Hematopoietic multipotent progenitor cell treated with erythropoietin and hydrocortisone succinate and interleukin-3 and kit ligand, for 6 days (in vitro differentiated cells): Measurements from ENCODE around the gene PIP5KL1.
"Not testable (repeated sequence)": the region's sequence is repeated elsewhere in the genome, so short reads cannot be mapped to it uniquely, and the experiment has no call there.

Experiments
- DNase-seq: peaks from one replicate; pipeline ENCODE4 v3.0.0-alpha.2; 2015

Gene PIP5KL1

DNA sequence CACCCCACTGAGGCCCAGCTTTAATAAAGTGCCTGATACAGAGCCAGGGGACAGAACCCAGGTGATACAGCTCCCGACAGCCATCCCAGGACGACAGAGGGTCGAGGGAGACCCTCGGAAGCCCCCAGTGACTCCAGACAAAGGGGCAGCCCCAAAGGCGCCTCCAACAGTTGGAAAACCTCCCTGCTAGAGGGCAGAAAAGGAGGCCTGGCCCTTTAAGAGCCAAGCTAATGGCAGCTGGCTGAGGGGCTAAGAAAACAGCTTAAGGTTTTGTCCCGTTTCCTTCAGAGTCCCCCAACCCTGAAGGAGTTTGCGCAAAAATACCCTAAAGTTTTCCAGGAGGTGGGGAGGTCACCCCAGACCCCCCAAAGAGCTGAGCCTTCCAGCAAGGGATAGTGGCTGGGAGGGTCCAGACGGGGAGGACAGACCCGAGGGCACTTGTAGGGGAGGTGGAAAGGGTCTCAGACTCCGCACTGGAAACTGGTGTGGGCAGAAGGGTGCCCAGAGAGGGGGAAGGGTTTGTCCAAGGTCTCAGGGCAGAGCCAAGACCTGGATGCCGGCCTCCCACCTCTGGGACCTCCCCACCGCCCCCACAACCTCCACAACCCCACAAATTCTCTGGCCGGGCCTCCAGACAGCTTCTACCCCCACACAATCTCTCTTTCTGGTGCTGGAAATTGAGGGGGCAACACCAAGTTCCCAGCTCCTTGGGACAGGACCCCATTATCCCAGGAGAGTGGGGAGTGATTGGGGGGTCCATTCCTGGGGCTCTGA is 44.9 kb downstream of the PIP5KL1 start:
- DNase-seq = no peak

GRCh38 chr9:127884976-127885490 is 45.5 kb downstream of the PIP5KL1 start:
- no peak for DNase-seq

DNA sequence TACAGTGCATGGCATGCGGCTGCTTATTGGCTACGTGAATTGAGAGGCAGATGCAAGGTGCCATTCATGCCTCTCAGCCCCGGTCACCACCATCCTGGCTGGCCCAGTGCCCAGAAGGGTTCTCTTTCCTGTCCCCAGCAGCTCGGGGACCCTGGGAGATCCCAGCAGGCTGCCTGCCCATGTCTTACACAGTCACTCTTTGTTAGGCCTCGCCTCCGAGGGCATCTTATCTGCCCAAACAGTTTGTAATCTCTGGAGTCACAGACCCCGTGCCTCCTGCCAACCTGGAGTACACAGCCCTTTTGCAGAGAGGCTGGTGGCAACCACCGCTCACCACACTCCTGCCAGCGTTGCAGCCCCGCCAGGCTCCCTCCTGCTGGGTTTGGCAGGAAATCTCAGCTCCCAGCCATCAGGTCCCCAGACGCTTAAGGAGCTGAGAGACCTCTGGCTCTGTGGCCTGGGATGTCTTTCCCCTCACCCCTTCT is 46.1 kb downstream of the PIP5KL1 start:
- peak; percentile 98 for DNase-seq

GRCh38 chr9:127883959-127884358 is 46.6 kb downstream of the PIP5KL1 start:
- DNase-seq = no peak

GRCh38 chr9:127881715-127882114 is 48.9 kb downstream of the PIP5KL1 start:
- not testable (repeated sequence) for DNase-seq

DNA sequence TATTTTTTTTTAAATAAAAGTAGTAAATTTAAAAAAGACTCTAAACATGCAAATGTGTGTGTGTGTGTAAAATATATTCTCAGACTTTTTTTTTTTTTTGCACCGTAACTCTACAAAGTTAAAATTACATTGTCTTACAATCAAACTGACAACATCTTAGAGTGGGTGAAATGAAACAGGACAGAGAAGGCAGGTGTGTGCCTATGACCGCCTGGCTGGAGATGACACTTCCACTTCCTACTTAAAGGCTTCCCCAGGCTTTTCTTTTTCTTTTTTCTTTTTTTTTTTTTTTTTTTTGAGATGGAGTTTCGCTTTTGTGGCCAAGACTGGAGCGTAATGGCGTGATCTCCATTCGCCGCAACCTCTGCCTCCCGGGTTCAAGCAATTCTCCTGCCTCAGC is 50.4 kb downstream of the PIP5KL1 start:
- DNase-seq = no peak

GRCh38 chr9:127878652-127879390 is 51.8 kb downstream of the PIP5KL1 start:
- DNase-seq = no peak

- DNase-seq = no peak
These were observed 52.5 kb downstream of the PIP5KL1 start for GRCh38 chr9:127878001-127878651.

DNA sequence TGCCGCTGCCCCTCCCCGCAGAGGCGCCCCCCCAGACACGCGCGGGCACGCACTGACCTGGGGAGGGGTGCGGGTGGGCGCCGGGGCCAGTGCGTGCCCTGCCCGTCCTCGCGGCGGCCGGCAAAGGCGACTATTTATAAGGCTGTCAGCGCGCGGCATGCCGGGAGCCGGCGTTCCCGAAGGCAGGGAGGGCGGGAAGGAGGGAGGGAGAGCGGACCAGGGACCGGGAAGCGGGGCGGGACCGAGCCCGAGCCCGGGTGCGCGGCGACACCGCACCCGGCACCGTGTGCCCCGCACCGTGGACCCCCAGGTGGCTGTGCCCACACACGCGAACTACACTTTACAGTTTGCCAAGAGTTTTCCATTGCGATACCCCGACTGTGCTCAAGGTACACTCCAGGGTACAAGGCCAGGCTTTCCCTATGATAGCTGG is 53.0 kb downstream of the PIP5KL1 start, which contains the start of gene AK1:
Gene AK1, minus strand, starts transcription at position 110 of the 433 bp plus-strand sequence. CDS start 3,058 bp downstream, outside the sequence.
- no peak for DNase-seq

DNA sequence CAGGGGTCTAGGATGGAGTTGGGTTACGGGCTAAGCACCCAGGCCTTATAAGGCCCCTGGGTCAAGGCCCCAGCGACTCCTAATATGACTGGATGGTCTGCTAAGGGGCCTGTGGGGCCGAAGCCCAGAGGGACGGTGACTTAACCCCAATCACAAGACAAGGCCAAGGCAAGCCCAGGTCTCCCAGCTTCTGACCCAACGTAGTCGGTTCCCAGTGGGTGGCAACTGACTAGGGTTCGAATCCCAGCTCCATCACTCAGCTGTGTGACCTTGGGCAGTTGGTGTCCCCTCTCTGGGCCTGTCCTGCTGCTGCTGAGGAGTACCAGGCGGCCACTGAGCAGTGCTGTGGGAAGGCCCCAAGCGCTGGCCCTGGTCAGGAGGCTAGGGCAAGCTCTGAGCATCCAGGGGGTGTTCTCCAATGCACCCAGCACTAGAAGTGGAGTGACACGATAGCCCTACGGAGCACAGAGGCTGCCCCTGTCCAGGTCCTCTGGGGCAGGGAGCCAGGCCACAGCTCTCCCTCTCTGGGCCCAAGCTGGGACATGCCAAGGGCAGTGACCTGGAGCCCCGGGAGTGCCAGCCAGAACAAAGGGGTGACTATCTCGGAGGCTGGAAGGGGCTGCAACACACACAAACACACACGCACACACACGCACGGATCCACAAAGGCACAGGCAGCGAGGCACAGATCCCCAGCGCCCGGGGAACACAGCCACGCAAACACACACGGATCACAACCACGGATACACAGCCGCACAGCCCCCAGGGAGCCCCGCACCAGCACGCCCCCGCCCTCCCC is 53.6 kb downstream of the PIP5KL1 start:
- no peak for DNase-seq

DNA sequence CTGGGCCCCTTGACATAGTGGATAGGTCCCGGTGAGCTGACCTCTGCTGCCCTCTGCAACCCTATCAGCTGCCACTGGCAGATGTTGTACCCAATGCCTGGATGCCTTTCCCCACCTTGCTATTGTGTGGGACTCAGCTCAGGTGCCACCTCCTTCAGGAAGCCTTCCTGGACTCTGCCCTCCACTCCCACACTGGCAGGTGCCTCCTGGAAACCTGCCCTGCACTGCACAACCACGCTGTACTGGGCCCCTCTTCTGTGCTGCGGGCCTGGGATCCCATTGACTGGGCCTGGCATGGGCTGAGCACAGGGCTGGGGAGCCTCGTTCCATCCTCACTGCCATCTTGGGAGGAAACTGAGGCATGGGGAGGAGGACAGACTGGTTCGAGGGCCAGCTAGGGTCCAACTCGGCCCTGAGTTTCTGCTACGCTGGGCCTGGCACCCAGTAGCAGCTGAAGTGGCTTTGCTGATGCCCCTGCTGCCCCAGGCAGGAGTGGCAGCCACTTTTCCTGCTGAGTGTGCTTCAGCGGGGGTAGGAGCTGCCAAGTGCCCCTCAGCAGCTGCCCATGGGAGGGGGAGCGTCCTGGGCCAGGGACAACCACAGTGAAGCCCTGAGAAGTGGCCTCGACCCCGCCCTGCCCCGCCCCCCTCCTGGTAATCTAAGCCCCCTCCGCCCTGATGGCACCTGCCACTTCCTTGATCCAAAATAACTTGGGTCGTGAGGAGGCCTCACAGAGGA is 54.4 kb downstream of the PIP5KL1 start:
- no peak for DNase-seq

- DNase-seq = no peak
These were observed 55.1 kb downstream of the PIP5KL1 start for GRCh38 chr9:127875306-127875966.

- DNase-seq = no peak
These were observed 56.0 kb downstream of the PIP5KL1 start for GRCh38 chr9:127874301-127875221.

DNA sequence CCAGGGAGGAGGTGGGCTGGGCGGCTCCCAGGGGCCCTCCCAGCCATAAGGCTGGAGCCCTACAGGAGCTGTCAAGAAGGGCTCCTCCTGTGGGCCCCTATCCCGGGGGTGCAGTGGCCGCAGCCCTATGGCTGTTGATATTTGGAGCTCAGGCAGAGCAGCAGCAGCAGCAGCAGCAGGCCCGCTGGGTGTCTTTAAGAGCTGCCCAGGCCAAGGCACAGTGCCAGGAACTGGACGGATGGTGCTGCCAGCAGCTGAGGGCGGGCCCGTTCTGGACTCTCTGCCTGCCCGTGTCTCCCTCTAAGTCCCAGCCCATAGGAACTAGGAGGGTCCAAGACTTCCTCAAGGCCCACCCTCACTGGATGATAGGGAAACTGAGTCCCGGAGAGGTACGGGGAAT is 56.7 kb downstream of the PIP5KL1 start:
- DNase-seq = no peak

DNA sequence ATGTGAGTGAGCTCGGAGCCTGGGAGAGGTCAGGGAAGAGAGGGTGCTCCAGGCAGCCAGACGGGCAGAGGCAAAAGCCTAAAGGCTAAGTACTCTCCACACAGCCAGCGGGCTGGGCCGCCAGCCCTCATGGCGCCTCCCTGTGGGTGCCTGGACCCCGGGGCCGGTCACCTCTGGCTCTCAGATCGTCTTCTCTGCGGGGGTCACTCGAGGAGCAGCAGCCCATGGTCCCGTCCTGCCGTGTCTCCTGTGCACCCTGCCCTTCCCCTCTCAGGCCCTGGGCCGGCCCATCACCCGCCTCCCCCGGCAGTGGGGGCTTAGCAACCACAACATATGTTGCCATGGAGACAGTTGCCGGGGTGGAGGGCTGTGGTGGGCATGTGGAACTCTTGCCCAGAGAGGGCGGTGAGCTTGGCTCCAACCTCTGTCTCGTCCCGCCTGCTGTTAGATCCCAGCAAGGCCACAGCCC is 57.3 kb downstream of the PIP5KL1 start:
- no peak for DNase-seq

DNA sequence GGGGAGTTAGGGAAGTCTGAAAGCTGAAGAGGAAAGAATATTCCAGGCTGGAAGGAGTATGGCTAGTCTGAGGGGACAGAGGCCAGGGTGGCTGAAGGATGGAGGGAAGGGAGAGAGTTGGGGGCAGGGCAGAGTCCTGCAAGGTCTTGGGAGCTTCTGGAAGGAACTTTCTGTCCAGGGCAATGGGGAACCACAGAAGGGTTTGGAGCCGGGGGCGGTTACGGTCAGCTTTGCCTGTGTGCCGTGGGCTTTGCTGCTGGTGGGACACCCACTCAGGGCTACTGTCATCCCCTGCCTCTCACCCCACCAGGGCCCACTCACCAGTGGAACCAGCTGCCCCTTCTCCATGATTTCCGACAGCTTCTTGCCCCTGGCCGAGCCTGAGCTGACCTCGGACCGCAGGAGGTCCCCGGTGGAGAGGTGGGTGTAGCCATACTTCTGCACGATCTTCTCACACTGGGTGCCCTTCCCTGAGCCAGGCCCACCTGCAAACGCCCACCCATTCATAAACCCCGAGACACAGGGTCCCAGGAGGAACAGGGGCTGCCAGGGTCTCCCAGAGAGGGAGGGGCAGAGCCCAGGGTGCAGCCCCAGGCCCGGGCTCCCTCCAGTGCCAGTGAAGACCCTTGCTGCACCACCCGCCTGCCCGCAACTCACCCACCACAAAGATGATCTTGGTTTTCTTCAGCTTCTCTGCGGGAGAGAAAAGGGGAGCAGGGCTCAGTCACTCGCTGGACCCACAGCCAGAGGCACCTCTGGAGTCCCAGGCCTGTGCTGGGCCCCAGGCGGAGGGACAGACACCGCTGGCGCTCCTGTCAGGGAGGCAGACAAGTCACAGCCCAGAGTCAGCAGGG is 58.0 kb downstream of the PIP5KL1 start:
- no peak for DNase-seq

- no peak for DNase-seq
These were observed 59.0 kb downstream of the PIP5KL1 start for GRCh38 chr9:127871531-127871930.

DNA sequence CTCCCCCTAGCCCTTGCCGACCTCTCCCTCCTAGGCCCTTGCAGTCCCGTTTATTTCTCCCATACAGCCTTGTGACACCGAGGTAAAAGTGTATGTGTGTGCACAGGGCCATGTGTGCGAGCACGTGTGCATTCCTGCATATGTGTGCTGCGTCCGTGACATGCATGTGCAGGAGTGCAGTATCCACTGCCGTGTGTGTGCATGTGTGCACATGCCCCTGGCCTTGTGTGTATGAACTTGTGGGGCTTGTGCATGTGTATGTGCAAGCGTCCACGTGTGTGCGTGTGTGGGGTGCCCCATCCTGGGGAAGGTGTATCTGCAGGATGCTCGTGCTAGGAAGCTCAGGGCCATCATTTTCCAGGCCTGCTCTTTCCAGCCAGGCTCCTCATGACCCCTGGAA is 59.7 kb downstream of the PIP5KL1 start:
- no peak for DNase-seq
